Measurements from ENCODE around the gene ALKBH8. TPM values are rescaled to one million over a fixed set of nuclear protein-coding genes. Genes with fewer than 3 reads are reported as not detected.
"Not testable (repeated sequence)": the region's sequence is repeated elsewhere in the genome, so short reads cannot be mapped to it uniquely, and the experiment has no call there.

ALKBH8 gene
- polyA plus RNA-seq, 2 of the 4 experiments (the other 2 are of a cell fraction): 6.5 to 10.8 TPM

DNA sequence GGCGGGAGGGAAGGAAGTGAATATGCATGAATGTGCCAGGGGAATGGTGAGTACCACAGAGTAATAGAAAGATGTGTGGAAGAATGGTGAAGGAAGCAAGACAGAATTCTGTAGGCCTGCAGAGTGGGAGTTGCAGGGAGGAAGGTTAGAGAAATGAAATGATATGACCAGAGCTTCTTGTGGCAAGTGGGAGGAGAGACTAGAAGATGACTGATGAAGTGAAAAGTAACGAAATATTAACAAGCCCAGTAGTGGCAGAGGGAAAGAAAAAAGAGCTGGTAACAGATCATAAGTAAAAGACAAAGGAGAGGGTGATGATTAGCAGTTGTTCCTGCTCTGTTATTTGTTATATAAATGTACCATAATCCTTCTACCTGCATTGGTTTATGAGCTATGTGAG is 1.0 kb upstream of the ALKBH8 start (continued):
- TF ChIP-seq, protein P1, sequence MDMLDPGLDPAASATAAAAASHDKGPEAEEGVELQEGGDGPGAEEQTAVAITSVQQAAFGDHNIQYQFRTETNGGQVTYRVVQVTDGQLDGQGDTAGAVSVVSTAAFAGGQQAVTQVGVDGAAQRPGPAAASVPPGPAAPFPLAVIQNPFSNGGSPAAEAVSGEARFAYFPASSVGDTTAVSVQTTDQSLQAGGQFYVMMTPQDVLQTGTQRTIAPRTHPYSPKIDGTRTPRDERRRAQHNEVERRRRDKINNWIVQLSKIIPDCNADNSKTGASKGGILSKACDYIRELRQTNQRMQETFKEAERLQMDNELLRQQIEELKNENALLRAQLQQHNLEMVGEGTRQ (IDR thresholded peaks at IDR 0.05): no peak
- TF ChIP-seq HEYL (CRISPR knock-in tag; IDR thresholded peaks at IDR 0.05) (no peak), PHF8 (IDR thresholded peaks at IDR 0.05; ENCODE audit: borderline replicate concordance, low read depth) (no peak), RNF2 (IDR thresholded peaks at IDR 0.05; ENCODE audit: borderline replicate concordance, low read depth) (no peak), CEBPB (IDR thresholded peaks at IDR 0.05) (no peak)

DNA sequence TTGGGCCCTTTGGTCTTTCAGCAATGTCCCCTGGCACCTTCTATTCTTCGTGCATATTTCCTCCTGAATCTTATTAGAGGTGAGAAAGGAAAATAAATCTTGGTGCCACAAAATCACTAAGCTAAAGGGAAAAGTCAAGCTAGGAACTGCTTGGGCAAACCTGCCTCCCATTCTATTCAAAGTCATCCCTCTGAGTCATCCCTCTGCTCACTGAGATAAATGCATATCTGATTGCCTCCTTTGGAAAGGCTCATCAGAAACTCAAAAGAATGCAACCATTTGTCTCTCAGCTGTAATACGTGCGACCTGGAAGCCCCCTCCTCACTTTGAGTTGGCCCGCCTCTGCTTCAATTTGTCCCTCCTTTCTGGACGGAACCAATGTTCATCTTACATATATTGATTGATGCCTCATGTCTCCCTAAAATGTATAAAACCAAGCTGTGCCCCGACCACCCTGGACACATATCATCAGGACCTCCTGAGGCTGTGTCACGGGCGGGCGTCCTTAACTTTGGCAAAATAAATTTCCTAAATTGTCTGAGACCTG is 493 bp upstream of the ALKBH8 start:
- ATAC-seq; FAIRE-seq; POLR2A ChIA-PET; DNase-seq (ENCODE audit: low read depth in 1 of 2, low spot score in 1 of 2); H3K9me3 ChIP-seq; TF ChIP-seq FOSL2 (IDR thresholded peaks at IDR 0.05): not testable (repeated sequence)
- Histone ChIP-seq H3K4me2 (peak overlapping the region; percentile 84), H3K4me1 (peaks cover 41% of the 10 kb centered on the region), H3K27ac (peak overlapping the region; percentile 89 to 94), H3K4me3 (peak overlapping the region; percentile 75)
- TF ChIP-seq FOSL2 (CRISPR knock-in tag; IDR thresholded peaks at IDR 0.05): peak; percentile 16; the same call in 1 of the 2 replicates
- 61% methylated on average over 9 of the region's 9 CpGs for WGBS (ENCODE audit: missing lambda C conversion rate)
- CTCF ChIA-PET: interaction anchor here (1.2 to 10.1 kb wide), 4 partner anchors 10 to 206 kb away, joined by 3 to 75 read pairs (median 42); no protein-coding TSS in a partner anchor

DNA sequence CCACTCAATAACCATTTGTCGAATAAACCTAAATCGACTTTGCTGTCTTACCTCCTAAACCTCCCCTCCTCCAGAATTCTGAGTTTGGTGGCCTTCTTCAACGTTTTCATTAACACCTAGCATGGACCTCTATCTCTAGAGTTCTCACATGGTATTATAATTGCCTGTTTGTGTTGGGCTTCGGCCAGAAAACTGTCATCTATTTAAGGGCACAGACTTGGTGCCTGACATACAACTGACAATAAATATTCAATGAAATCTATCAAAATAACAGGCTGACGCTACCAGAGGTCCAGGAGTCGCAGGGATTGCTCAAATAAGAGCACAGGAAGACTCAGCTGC is 687 bp downstream of the ALKBH8 start:
- POLR2A ChIA-PET: no interaction called here
- 4% methylated on average over 6 of the region's 6 CpGs for WGBS (ENCODE audit: missing lambda C conversion rate)
- TF ChIP-seq ZC3H11A (IDR thresholded peaks at IDR 0.05) (no peak), RARB (CRISPR knock-in tag; IDR thresholded peaks at IDR 0.05) (no peak), CHD4 (IDR thresholded peaks at IDR 0.05; ENCODE audit: borderline replicate concordance) (no peak), KDM1A (IDR thresholded peaks at IDR 0.05; ENCODE audit: low read depth) (no peak), ESRRA (IDR thresholded peaks at IDR 0.05; ENCODE audit: borderline replicate concordance, low read length) (no peak), JUN (IDR thresholded peaks at IDR 0.05) (no peak), GATA3 (IDR thresholded peaks at IDR 0.05; ENCODE audit: borderline replicate concordance) (no peak), HOXB5 (CRISPR knock-in tag; IDR thresholded peaks at IDR 0.05) (no peak)
- TF ChIP-seq, protein P2, sequence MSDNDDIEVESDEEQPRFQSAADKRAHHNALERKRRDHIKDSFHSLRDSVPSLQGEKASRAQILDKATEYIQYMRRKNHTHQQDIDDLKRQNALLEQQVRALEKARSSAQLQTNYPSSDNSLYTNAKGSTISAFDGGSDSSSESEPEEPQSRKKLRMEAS (IDR thresholded peaks at IDR 0.05): no peak
- TF ChIP-seq, protein P3, sequence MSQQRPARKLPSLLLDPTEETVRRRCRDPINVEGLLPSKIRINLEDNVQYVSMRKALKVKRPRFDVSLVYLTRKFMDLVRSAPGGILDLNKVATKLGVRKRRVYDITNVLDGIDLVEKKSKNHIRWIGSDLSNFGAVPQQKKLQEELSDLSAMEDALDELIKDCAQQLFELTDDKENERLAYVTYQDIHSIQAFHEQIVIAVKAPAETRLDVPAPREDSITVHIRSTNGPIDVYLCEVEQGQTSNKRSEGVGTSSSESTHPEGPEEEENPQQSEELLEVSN (IDR thresholded peaks at IDR 0.05; ENCODE audit: borderline replicate concordance, low read depth): no peak
- TF ChIP-seq, protein P4, sequence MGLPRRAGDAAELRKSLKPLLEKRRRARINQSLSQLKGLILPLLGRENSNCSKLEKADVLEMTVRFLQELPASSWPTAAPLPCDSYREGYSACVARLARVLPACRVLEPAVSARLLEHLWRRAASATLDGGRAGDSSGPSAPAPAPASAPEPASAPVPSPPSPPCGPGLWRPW (IDR thresholded peaks at IDR 0.05): no peak
- TF ChIP-seq, protein P5, sequence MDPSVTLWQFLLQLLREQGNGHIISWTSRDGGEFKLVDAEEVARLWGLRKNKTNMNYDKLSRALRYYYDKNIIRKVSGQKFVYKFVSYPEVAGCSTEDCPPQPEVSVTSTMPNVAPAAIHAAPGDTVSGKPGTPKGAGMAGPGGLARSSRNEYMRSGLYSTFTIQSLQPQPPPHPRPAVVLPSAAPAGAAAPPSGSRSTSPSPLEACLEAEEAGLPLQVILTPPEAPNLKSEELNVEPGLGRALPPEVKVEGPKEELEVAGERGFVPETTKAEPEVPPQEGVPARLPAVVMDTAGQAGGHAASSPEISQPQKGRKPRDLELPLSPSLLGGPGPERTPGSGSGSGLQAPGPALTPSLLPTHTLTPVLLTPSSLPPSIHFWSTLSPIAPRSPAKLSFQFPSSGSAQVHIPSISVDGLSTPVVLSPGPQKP (IDR thresholded peaks at IDR 0.05; ENCODE audit: low read depth, low read length): no peak
- TF ChIP-seq, protein P1 (IDR thresholded peaks at IDR 0.05): no peak
- no peak for FAIRE-seq
- H3K27ac ChIP-seq: peak overlapping the region; percentile 89 to 94
- no peak for ATAC-seq
- no peaks in the 10 kb centered on the region for H3K9me3 ChIP-seq
- DNase-seq (ENCODE audit: low read depth in 1 of 2, low spot score in 1 of 2): no peak
- peak overlapping the region; percentile 75 for H3K4me3 ChIP-seq
- CTCF ChIA-PET: interaction anchor here (1.9 to 10.1 kb wide), 5 partner anchors 11 to 218 kb away, joined by 5 to 75 read pairs (median 33); no protein-coding TSS in a partner anchor
- peaks cover 47% of the 10 kb centered on the region for H3K4me1 ChIP-seq
- H3K4me2 ChIP-seq: peak overlapping the region; percentile 84
